Memory B cell (primary cell): ENCODE results near the gene ZNF891.

ENCODE experiments used
- ATAC-seq: fragments of 150-1000 bp; cut with Tn5 transposase; 2 replicates; pipeline ENCODE4 v1.10.0; 2021; ENCODE audit warnings: low read depth, mild to moderate bottlenecking, moderate library complexity
- DNase-seq, 2 donors: peaks; one replicate each; pipeline ENCODE4 v3.0.0; 2022; ENCODE audit warnings: low spot score in 2 of 2
- H3K27ac Mint-ChIP-seq: one replicate; pipeline ENCODE4 v1.8.0; 2022; ENCODE audit warnings: mild to moderate bottlenecking, moderate library complexity, mixed read lengths
- H3K27me3 Mint-ChIP-seq: one replicate; pipeline ENCODE4 v1.8.0; 2022; ENCODE audit warnings: mixed read lengths
- H3K36me3 Mint-ChIP-seq: one replicate; pipeline ENCODE4 v1.8.0; 2022; ENCODE audit warnings: mild to moderate bottlenecking, mixed read lengths
- H3K4me1 Mint-ChIP-seq: one replicate; pipeline ENCODE4 v1.8.0; 2022; ENCODE audit warnings: mixed read lengths
- H3K4me3 Mint-ChIP-seq: one replicate; pipeline ENCODE4 v1.8.0; 2022; ENCODE audit warnings: mild to moderate bottlenecking, moderate library complexity, mixed read lengths
- H3K9me3 Mint-ChIP-seq: one replicate; pipeline ENCODE4 v1.8.0; 2022; ENCODE audit warnings: mixed read lengths

ZNF891 gene

DNA sequence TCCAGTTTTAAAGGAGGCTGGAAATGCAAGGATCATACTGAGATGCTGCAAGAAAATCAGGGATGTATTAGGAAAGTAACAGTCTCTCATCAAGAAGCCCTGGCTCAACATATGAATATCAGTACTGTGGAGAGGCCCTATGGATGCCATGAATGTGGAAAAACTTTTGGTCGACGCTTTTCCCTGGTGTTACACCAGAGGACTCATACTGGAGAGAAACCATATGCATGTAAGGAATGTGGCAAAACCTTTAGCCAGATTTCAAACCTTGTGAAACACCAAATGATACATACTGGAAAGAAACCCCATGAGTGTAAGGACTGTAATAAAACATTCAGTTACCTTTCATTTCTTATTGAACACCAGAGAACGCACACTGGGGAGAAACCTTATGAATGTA lies 24.5 kb downstream of the ZNF891 start:
- H3K27ac Mint-ChIP-seq, result no peak overlapping the region
- peaks cover 15% of the 10 kb centered on the region for H3K9me3 Mint-ChIP-seq
- ATAC-seq, result no peak
- H3K4me3 Mint-ChIP-seq, result no peak overlapping the region
- no peaks in the 10 kb centered on the region for H3K4me1 Mint-ChIP-seq
- peaks cover 54% of the 10 kb centered on the region for H3K36me3 Mint-ChIP-seq
- DNase-seq, result no peak
- H3K27me3 Mint-ChIP-seq, result no peaks in the 10 kb centered on the region

GRCh38 chr12:133083345-133083744 lies 46.7 kb downstream of the ZNF891 start:
- no peak for DNase-seq
- H3K9me3 Mint-ChIP-seq, result peaks cover 15% of the 10 kb centered on the region
- no peaks in the 10 kb centered on the region for H3K27me3 Mint-ChIP-seq
- peaks cover 50% of the 10 kb centered on the region for H3K36me3 Mint-ChIP-seq
- no peak for ATAC-seq
- no peak overlapping the region for H3K4me3 Mint-ChIP-seq
- H3K4me1 Mint-ChIP-seq, result peaks cover 3% of the 10 kb centered on the region
- H3K27ac Mint-ChIP-seq, result no peak overlapping the region

DNA sequence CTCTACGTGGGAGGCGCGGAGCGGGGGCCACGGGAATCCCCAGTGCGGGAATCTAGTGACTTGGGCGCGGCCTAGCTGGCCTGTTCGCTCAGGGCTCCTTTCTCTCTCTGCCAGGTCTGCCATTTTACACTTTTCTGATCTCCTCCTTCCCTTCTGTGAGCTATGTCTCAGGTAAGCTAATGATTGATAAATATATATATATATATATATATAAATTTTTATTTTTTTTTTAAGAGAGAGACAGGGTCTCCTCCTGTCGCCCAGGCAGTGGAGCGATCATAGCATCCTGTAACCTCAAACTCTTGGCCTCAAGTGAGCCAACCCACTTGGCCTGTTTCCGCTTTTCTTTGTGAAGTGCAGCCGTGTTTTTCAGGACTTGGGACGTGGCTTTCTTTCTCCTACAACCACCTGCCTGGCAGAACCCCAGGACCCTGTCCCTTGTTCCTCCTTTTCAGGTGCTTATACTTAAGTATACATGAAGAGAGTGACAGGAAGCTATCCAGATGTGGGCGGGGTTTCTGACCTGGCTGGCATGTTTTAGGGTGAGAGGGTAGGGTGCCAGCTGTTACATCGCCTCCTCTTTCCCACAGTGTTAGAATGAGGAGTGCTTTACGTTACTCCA lies 48.8 kb downstream of the ZNF891 start:
- no peak for ATAC-seq
- Mint-ChIP-seq H3K27me3 (no peaks in the 10 kb centered on the region), H3K36me3 (peaks cover 41% of the 10 kb centered on the region), H3K27ac (no peak overlapping the region), H3K4me1 (peaks cover 3% of the 10 kb centered on the region), H3K4me3 (no peak overlapping the region), H3K9me3 (peaks cover 19% of the 10 kb centered on the region)
- DNase-seq, result no peak

GRCh38 chr12:133080368-133081158 lies 49.5 kb downstream of the ZNF891 start, which contains the start of gene ZNF140:
ZNF140 (plus strand) TSS chr12:133080923; CDS start chr12:133081321, 398 bp downstream.
- Mint-ChIP-seq H3K4me3 (no peak within 1 kb of the TSS), H3K27me3 (no peaks in the 10 kb centered on the region), H3K36me3 (peaks cover 36% of the 10 kb centered on the region), H3K9me3 (peaks cover 19% of the 10 kb centered on the region), H3K27ac (no peak within 1 kb of the TSS), H3K4me1 (peaks cover 3% of the 10 kb centered on the region)
- ATAC-seq (peak; percentile 68), DNase-seq (peak; percentile 92 to 94)

- H3K4me1 Mint-ChIP-seq, result peaks cover 3% of the 10 kb centered on the region
- H3K4me3 Mint-ChIP-seq, result no peak overlapping the region
- H3K36me3 Mint-ChIP-seq, result peaks cover 30% of the 10 kb centered on the region
- ATAC-seq (peak; percentile 67), DNase-seq (no peak)
- no peak overlapping the region for H3K27ac Mint-ChIP-seq
- H3K27me3 Mint-ChIP-seq, result no peaks in the 10 kb centered on the region
- peaks cover 20% of the 10 kb centered on the region for H3K9me3 Mint-ChIP-seq
These were observed 50.1 kb downstream of the ZNF891 start for GRCh38 chr12:133080026-133080367.

DNA sequence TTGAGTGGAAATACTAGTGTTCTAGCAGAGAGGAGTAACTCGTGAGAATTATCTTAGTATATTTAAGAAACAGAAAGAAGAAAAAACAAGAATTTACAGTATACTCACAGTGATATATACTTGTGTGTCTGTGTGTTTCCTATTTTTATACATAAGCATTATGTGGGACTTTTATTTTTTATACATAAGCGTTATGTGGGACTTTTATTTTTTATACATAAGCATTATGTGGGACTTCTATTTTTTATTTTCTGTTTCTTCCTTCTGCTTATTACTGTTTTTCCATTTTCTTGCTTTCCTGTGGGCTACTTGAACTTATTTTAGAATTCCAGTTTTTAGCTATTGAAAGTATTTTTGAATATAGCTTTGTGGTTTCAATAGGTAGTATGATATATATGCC lies 56.2 kb downstream of the ZNF891 start:
- no peaks in the 10 kb centered on the region for H3K27me3 Mint-ChIP-seq
- ATAC-seq (no peak), DNase-seq (no peak)
- peaks cover 17% of the 10 kb centered on the region for H3K36me3 Mint-ChIP-seq
- no peaks in the 10 kb centered on the region for H3K4me1 Mint-ChIP-seq
- H3K9me3 Mint-ChIP-seq, result peaks cover 24% of the 10 kb centered on the region
- no peak overlapping the region for H3K27ac Mint-ChIP-seq
- H3K4me3 Mint-ChIP-seq, result no peak overlapping the region

GRCh38 chr12:133063556-133063955 lies 66.5 kb downstream of the ZNF891 start:
- H3K27me3 Mint-ChIP-seq, result no peaks in the 10 kb centered on the region
- H3K36me3 Mint-ChIP-seq, result peaks cover 20% of the 10 kb centered on the region
- no peaks in the 10 kb centered on the region for H3K4me1 Mint-ChIP-seq
- ATAC-seq, result no peak
- no peak overlapping the region for H3K27ac Mint-ChIP-seq
- H3K9me3 Mint-ChIP-seq, result peaks cover 9% of the 10 kb centered on the region
- DNase-seq, result no peak
- H3K4me3 Mint-ChIP-seq, result no peak overlapping the region

DNA sequence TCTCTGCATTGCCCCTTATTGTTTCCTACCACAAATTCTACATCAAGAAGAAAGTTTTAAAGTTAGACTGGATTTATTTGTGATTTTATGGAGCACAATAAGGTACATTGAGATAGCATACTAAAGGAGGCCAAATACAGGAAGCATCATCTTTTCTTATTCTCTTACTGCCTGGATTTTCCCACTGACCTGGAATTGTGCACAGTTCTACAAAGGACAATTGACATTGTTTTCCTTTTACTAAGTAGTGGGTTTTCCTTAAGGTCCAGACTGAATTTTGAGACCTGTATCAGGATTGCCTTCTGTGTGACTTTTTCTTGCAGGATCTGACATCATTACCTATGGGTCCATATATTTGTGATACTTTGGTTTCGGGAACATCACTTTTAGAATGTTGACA lies 68.1 kb downstream of the ZNF891 start:
- no peak for DNase-seq
- H3K9me3 Mint-ChIP-seq, result peaks cover 13% of the 10 kb centered on the region
- H3K4me1 Mint-ChIP-seq, result no peaks in the 10 kb centered on the region
- H3K27me3 Mint-ChIP-seq, result no peaks in the 10 kb centered on the region
- no peak overlapping the region for H3K27ac Mint-ChIP-seq
- H3K4me3 Mint-ChIP-seq, result no peak overlapping the region
- peaks cover 36% of the 10 kb centered on the region for H3K36me3 Mint-ChIP-seq
- no peak for ATAC-seq

DNA sequence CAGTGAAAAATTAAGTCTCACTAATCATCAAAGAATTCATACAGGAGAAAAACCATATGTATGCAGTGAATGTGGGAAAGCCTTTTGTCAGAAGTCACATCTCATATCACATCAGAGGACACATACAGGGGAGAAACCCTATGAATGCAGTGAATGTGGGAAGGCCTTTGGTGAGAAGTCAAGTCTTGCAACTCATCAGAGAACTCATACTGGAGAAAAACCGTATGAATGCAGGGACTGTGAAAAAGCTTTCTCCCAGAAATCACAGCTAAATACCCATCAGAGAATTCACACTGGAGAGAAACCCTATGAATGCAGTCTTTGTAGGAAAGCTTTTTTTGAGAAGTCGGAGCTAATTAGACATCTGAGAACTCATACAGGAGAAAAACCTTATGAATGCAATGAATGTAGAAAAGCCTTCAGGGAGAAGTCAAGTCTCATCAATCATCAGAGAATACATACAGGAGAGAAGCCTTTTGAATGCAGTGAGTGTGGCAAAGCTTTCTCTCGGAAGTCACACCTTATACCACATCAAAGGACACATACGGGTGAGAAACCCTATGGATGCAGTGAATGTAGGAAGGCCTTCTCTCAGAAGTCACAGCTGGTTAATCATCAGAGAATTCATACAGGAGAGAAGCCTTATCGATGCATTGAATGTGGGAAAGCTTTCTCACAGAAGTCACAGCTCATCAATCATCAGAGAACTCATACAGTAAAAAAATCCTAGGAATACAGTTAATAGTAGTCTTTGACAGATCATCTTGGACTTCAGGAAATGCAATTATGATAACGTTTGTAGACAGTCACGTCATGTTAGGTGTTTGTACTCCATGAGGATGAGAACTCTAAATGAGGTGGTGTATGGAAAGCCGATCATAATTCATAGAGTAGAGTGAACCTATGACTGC lies 71.6 kb downstream of the ZNF891 start:
- ATAC-seq, result no peak
- Mint-ChIP-seq H3K27me3 (no peaks in the 10 kb centered on the region), H3K9me3 (peaks cover 21% of the 10 kb centered on the region), H3K36me3 (peaks cover 42% of the 10 kb centered on the region), H3K4me1 (no peaks in the 10 kb centered on the region), H3K27ac (peak overlapping the region; percentile 20), H3K4me3 (no peak overlapping the region)
- DNase-seq, result no peak

DNA sequence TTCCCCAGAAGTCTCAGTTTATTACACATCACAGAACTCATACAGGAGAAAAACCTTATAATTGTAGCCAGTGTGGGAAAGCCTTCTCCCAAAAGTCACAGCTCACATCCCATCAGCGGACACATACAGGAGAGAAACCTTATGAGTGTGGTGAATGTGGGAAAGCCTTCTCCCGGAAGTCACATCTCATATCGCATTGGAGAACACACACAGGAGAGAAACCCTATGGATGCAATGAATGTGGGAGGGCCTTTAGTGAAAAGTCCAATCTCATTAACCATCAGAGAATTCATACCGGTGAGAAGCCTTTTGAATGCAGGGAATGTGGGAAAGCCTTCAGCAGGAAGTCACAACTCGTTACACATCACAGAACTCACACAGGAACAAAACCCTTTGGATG lies 72.6 kb downstream of the ZNF891 start:
- H3K4me3 Mint-ChIP-seq, result no peak overlapping the region
- no peak overlapping the region for H3K27ac Mint-ChIP-seq
- no peaks in the 10 kb centered on the region for H3K4me1 Mint-ChIP-seq
- peaks cover 21% of the 10 kb centered on the region for H3K9me3 Mint-ChIP-seq
- DNase-seq (no peak), ATAC-seq (no peak)
- peaks cover 41% of the 10 kb centered on the region for H3K36me3 Mint-ChIP-seq
- H3K27me3 Mint-ChIP-seq, result no peaks in the 10 kb centered on the region
